ENCODE data around the gene B3GNT5. TPM values are rescaled to one million over a fixed set of nuclear protein-coding genes. Genes with fewer than 3 reads are reported as not detected.

Gene B3GNT5
- total RNA-seq, 1 experiment from 2014 or later = 42.9 TPM

DNA sequence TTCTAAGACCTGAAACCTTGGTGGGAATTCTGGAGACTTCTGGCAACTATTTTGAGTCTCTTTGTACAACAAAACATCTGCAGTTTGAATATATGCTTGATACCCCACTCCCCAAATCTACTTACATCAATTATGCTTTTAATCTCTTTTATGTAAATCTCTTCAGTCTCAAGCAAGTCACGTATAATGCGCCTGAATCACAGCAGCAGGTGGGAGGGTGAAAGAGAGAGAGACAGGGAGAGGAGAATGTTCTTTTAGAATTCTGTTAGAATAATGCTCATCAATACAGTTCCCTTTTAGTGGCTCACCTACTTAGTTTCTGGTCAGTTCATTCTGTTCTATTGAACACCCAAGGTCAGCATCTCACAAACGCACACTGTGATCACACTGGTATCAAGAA is 22.2 kb upstream of the B3GNT5 start:
- DNase-seq = no peak
- Mint-ChIP-seq H3K27me3 (ENCODE audit: unreplicated experiment) (no peaks in the 10 kb centered on the region), H3K9me3 (ENCODE audit: low read depth, unreplicated experiment) (peaks cover 3% of the 10 kb centered on the region), H3K36me3 (ENCODE audit: insufficient read depth, unreplicated experiment) (no peaks in the 10 kb centered on the region), H3K27ac (ENCODE audit: unreplicated experiment) (no peak overlapping the region), H3K4me1 (ENCODE audit: low read depth, unreplicated experiment) (no peaks in the 10 kb centered on the region), H3K4me3 (ENCODE audit: low read depth, unreplicated experiment) (no peak overlapping the region)
- BruUV-seq (replicated peaks) = no TSS peak
- CTCF ChIA-PET = interaction anchor here (0.6 kb wide), 1 partner anchor 396 kb away, joined by 3 read pairs; no protein-coding TSS in a partner anchor
- intact Hi-C loops (cut with micrococcal nuclease; ENCODE audit: unreplicated experiment) = no loop called here
- TF ChIP-seq, protein P1, sequence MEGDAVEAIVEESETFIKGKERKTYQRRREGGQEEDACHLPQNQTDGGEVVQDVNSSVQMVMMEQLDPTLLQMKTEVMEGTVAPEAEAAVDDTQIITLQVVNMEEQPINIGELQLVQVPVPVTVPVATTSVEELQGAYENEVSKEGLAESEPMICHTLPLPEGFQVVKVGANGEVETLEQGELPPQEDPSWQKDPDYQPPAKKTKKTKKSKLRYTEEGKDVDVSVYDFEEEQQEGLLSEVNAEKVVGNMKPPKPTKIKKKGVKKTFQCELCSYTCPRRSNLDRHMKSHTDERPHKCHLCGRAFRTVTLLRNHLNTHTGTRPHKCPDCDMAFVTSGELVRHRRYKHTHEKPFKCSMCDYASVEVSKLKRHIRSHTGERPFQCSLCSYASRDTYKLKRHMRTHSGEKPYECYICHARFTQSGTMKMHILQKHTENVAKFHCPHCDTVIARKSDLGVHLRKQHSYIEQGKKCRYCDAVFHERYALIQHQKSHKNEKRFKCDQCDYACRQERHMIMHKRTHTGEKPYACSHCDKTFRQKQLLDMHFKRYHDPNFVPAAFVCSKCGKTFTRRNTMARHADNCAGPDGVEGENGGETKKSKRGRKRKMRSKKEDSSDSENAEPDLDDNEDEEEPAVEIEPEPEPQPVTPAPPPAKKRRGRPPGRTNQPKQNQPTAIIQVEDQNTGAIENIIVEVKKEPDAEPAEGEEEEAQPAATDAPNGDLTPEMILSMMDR (IDR thresholded peaks at IDR 0.05; ENCODE audit: unreplicated experiment) = no peak

DNA sequence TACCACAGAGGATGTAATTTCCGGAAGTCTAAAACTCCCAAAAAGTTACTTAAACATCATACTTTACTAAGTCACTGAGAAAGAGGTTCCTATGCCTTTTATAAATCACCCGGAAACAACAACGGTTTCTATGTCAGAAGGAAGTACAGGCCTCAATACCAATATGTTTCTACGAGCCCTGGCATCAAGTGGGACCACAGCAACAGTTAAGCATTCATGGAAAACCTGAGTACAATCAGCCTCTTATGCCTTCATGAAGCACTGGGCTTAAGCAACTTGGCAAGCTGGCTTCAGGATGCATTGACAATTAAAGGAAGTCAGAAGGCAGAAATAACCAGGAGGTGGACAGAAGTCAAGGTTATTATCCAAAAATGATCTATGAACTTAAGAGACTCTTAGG is 19.1 kb upstream of the B3GNT5 start:
- Mint-ChIP-seq H3K4me3 (ENCODE audit: low read depth, unreplicated experiment) (no peak overlapping the region), H3K36me3 (ENCODE audit: insufficient read depth, unreplicated experiment) (no peaks in the 10 kb centered on the region), H3K9me3 (ENCODE audit: low read depth, unreplicated experiment) (no peaks in the 10 kb centered on the region), H3K27me3 (ENCODE audit: unreplicated experiment) (peaks cover under 1% of the 10 kb centered on the region), H3K4me1 (ENCODE audit: low read depth, unreplicated experiment) (no peaks in the 10 kb centered on the region), H3K27ac (ENCODE audit: unreplicated experiment) (no peak overlapping the region)
- TF ChIP-seq, protein P1 (IDR thresholded peaks at IDR 0.05; ENCODE audit: unreplicated experiment) = no peak
- no TSS peak for BruUV-seq (replicated peaks)
- CTCF ChIA-PET = no interaction called here
- DNase-seq = no peak
- intact Hi-C loops (cut with micrococcal nuclease; ENCODE audit: unreplicated experiment) = no loop called here

DNA sequence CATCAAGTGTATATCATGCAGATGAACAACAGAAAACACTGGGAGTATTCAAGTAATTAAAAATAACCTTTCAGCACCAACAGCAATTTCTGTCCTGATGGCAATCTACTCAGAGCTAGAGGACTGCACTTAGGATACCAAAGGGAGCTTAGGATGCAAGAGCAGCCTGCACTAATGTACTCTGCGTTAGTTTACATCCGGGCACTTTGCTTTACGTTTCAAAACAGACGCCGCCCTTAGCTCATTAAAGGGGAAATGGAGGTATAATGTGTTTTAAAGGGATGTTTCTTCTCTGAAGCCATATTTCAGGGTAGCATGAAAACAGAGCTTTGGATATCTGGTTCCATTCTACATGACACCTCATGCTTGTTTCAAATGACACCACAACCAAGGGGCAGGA is 14.0 kb upstream of the B3GNT5 start:
- no peak for DNase-seq
- H3K4me1 Mint-ChIP-seq (ENCODE audit: low read depth, unreplicated experiment) = peaks cover under 1% of the 10 kb centered on the region
- peaks cover 30% of the 10 kb centered on the region for H3K27me3 Mint-ChIP-seq (ENCODE audit: unreplicated experiment)
- H3K36me3 Mint-ChIP-seq (ENCODE audit: insufficient read depth, unreplicated experiment) = no peaks in the 10 kb centered on the region
- TF ChIP-seq, protein P1 (IDR thresholded peaks at IDR 0.05; ENCODE audit: unreplicated experiment) = no peak
- intact Hi-C loops (cut with micrococcal nuclease; ENCODE audit: unreplicated experiment) = no loop called here
- CTCF ChIA-PET = no interaction called here
- H3K27ac Mint-ChIP-seq (ENCODE audit: unreplicated experiment) = no peak overlapping the region
- no peak overlapping the region for H3K4me3 Mint-ChIP-seq (ENCODE audit: low read depth, unreplicated experiment)
- H3K9me3 Mint-ChIP-seq (ENCODE audit: low read depth, unreplicated experiment) = peaks cover 9% of the 10 kb centered on the region
- BruUV-seq (replicated peaks) = no TSS peak

DNA sequence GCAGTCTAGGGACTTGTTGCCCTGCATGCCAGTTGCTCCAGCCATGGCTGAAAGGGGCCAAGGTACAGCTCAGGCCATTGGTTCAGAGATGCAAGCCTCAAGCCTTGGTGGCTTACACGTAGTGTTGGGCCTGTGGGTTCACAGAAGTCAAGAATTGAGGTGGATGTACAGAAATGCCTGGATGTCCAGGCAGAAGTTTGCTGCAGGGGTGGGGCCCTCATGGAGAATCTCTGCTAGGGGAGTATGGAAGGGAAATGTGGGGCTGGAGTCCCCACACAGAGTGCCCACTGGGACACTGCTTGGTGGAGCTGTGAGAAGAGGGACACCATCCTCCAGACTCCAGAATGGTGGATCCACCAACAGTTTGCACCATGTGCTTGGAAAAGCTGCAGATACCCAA is 10.6 kb upstream of the B3GNT5 start:
- TF ChIP-seq, protein P1 (IDR thresholded peaks at IDR 0.05; ENCODE audit: unreplicated experiment) = no peak
- Mint-ChIP-seq H3K36me3 (ENCODE audit: insufficient read depth, unreplicated experiment) (no peaks in the 10 kb centered on the region), H3K9me3 (ENCODE audit: low read depth, unreplicated experiment) (peaks cover 9% of the 10 kb centered on the region), H3K27me3 (ENCODE audit: unreplicated experiment) (peaks cover 30% of the 10 kb centered on the region), H3K4me1 (ENCODE audit: low read depth, unreplicated experiment) (peaks cover 23% of the 10 kb centered on the region), H3K27ac (ENCODE audit: unreplicated experiment) (no peak overlapping the region), H3K4me3 (ENCODE audit: low read depth, unreplicated experiment) (no peak overlapping the region)
- no peak for DNase-seq
- intact Hi-C loops (cut with micrococcal nuclease; ENCODE audit: unreplicated experiment) = no loop called here
- no TSS peak for BruUV-seq (replicated peaks)
- CTCF ChIA-PET = no interaction called here
